Activated effector memory CD4-positive, alpha-beta T cell treated with Interleukin-2 at 50 U/mL for 16 hours (primary cell): ENCODE results near the gene TOMM40.

Source experiments
- DNase-seq: peaks from one replicate; pipeline ENCODE4 v3.0.0-alpha.2; 2020

TOMM40 gene

DNA sequence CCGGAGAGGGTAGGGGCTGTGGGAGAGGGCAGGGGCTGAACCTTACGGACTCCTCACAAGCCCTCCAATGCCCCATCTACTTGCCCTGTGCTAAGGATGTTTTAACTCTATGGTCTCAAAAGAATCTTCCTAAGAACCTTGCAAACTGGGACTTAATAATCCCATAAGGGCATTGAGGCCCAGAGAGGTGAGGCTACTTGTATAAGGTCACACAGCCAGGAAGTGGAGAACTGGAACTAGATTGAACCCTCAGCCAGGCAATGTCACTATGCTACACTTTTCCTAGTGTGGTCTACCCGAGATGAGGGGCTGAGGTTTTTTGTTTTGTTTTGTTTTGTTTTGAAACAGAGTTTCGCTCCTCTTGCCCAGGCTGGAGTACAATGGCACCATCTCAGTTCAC, 40.5 kb downstream of the TOMM40 start:
- DNase-seq = no peak

DNA sequence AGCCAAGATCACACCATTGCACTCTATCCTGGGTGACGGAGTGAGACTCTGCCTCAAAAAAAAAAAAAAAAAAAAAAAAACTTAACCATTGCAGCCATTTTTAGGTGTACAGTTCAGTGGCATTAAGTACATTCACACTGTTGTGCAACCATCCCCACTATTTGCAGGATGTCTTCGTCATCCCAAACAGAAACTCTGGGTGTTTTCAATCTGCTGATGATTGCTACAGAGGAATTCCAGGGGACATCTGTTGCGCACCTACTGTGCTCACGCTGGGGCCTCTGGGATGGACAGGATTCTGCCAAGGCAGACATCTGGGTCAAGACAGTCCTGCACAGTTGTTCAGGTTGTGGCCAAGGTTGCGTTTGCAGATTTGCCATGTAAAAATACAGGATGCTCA, 48.6 kb downstream of the TOMM40 start:
- no peak for DNase-seq

DNA sequence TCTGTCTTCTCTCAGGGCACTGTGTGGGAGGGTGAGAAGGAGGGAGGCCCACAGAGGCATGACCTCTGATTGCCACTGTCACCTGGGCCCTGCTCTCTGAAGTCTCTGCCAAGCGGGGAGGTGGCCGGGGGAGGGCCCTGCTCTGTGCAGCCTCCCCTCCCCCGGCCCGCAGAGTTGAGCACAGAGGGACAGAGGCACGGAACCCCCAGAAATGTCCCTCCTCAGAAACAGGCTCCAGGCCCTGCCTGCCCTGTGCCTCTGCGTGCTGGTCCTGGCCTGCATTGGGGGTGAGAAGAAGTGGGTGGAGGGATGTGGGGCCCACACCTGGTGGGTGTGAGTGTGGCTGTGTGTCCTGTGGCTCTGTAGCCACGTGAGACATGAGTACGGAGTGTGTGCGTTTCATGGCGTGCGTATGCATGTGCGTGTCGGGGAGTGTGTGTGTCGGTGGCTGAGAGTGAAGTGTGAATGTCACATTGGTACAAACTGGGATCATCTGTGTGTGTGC, 51.1 kb downstream of the TOMM40 start, which contains the start of gene APOC4:
Gene APOC4, plus strand, starts transcription at position 171 of the 505 bp plus-strand sequence. Its CDS starts 41 bp downstream, at position 212.
- no peak for DNase-seq

DNA sequence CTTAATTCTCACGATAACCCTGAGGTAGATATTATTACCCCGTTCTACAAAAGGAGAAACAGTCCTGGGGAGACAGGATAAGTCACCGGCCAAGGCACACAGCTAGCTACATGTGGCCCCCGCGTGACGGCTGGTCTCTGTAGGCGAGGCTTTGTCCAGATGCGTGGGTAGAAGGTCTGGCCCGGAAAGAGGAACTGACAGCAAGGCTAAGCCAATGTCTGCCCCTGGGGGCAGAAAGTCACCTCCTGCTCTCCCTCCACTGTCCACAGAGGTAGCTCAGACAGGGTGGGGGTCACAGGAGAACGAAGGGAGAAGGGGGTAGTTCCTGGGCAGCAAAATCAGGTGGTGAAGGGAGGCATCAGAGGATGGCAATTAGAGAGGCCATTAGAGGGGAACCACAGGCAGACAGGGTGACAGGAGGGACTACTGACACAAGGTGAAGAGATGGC, 52.8 kb downstream of the TOMM40 start:
- no peak for DNase-seq

DNA sequence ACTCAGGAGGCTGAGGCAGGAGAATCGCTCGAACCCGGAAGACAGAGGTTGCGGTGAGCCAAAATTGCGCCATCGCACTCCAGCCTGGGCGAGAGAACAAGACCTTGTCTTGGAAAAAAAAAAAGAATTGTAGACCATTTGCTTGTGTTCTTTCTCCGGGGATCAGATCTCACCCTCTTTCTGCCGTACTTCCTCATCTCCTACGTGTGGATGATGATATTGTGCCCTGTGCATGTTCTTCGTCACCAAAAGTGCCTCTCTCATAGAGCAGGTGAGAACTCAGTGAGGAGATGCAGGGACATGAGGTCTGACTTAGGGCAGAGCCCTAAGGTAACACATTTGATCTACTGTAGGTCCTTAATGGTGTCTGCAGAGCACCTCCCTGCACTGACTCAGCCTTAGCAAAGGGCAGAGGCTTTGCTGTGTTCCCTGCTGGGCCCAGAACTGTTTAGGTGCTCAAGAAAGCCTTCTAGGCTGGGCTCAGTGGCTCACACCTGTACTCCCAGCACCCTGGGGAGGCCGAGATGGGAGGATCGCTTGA, 56.1 kb downstream of the TOMM40 start:
- DNase-seq = no peak

DNA sequence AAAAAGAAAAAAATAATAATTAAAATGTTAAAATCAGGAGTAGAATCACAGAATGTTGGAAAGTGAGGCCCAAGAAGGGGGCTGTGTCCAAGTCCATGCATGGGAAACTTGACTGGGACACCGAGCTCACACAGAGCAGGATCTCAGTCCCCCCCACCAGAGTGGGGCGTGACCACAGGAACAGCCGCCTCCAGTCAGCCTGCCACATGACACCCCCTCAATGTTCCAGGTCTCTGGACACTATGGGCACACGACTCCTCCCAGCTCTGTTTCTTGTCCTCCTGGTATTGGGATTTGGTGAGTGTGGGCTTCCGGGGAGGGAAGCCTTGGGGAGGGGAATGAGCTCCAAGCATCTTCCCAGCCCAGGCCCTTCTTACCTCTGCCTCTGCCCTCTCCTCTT, 57.2 kb downstream of the TOMM40 start:
- DNase-seq = no peak

DNA sequence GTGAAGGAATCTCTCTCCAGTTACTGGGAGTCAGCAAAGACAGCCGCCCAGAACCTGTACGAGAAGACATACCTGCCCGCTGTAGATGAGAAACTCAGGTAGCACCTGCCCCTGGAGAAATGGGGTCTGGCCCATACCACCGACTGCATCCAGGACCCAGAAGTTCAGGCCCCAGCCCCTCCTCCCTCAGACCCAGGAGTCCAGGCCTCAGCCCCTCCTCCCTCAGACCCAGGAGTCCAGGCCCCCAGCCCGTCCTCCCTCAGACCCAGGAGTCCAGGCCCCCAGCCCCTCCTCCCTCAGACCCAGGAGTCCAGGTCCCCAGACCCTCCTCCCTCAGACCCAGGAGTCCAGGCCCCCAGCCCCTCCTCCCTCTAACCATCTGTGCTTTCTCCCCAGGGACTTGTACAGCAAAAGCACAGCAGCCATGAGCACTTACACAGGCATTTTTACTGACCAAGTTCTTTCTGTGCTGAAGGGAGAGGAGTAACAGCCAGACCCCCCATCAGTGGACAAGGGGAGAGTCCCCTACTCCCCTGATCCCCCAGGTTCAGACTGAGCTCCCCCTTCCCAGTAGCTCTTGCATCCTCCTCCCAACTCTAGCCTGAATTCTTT, 57.8 kb downstream of the TOMM40 start:
- no peak for DNase-seq

DNA sequence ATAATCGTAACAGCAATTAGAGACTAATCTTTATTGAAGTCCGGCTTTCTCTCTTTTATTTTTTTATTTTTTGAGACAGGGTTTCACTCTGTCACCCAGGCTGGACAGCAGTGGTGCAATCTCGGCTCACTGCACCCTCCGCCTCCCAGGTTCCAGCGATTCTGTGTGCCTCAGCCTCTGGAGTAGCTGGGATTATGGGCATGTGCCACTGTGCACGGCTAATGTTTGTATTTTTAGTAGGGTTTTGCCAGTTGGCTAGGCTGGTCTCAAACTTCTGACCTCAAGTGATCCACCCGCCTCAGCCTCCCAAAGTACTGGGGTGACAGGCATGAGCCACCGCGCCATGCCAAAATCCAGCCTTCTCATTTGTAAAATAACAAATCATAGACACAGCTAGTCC, 58.5 kb downstream of the TOMM40 start:
- no peak for DNase-seq

DNA sequence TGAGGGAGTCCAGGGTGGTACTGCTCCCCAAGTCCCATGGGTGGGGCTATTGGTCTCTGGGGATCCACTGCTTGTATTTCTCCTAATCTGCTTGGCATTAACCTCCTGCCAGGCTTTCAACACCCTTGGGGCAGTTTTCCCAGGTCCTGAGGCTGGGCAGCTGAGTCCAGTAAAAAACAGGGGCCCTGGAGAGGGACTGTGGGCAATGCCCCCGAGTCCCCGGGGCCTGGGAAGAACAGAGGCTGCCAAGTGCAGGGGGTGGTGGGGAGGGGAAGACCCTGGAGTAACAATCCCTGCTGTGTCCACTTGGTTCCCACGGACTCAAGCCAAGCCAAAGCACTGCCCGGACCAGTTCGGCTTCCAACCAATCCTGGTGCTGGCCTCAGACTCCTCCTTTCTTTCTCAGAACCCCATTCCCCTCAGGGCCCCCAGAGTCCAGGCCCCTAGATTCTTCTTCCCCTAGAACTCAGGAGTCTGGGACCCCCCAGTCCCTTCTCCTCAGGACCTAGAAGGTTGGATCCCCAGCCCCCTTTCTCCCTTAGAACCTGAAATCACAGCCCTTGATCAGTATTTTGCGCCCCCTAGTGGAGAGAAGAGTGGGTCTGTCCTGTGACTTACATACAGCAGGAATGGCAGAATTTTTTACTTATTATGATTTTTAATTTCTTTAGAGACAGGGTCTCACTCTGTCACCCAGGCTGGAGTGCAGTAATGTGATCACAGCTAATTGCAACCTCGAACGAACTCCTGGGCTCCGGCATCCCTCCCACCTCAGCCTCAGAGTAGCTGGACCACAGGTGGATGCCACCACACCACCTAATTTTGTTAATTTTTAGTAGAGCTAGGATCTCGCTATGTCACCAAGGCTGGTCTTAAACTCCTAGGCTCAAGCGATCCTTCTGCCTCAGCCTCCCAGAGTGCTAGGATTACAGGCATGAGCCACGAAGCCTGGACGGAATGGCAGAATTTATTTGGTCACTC, 60.4 kb downstream of the TOMM40 start:
- peak; percentile 23 for DNase-seq
